PFSK-1 (cell line): ENCODE data around the gene PRKAG2.

Experiments
- POLR2AphosphoS5 ChIP-seq: IDR thresholded peaks from 2 replicates; pipeline ENCODE4 v1.6.1; 2012; ENCODE audit warnings: low read depth, mild to moderate bottlenecking, control low read depth, low read length, moderate library complexity
- REST ChIP-seq, 2 experiments: IDR thresholded peaks; 2 replicates each; pipeline versions ENCODE4 v1.6.1 to v1.8.0; 2011 to 2012; ENCODE audit warnings: low read depth in 2 of 2, low read length in 2 of 2, control low read depth in 1 of 2, inconsistent platforms in 1 of 2, mild to moderate bottlenecking in 1 of 2, moderate library complexity in 1 of 2; ENCODE audit not compliant: insufficient read depth in 1 of 2

DNA sequence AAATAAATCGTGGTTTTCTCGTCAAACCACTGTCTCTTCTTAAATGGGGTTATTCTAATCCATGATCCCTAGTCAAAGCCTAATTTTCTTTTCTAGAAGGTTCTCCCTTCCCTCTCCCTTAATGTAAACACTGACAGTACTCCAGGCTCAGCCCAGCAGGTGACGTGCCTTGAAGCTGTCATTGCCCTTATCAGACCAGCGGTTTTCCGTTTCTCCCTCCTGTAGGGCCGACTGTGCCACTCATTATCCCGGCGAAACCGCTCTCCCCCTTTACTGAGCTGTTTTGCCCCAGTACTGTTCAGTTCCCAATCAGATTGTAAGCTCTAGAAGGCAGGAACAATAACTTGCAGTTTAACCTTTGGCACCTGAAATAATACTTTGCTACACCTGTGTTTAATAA lies 203.7 kb downstream of the PRKAG2 start:
- TF ChIP-seq REST (IDR thresholded peaks at IDR 0.05; ENCODE audit: insufficient read depth in 1 of 2, low read depth in 2 of 2, low read length in 2 of 2) (no peak), POLR2AphosphoS5 (no peak)
